GM20431 (cell line): ENCODE measurements around the gene CCDC134.
"Not testable (repeated sequence)": the region's sequence is repeated elsewhere in the genome, so short reads cannot be mapped to it uniquely, and the experiment has no call there.

Source experiments
- in situ Hi-C: fragments of 300-500 bp; cut with MseI, MboI; formaldehyde crosslinking; loops from one replicate; pipeline ENCODE4 v1.15.0; 2020; ENCODE audit warnings: low sequenced_read_pairs; ENCODE audit not compliant: unreplicated experiment

The CCDC134 gene

GRCh38 chr22:41821471-41822316 lies 21.2 kb downstream of the CCDC134 start:
- in situ Hi-C loops = no loop called here

GRCh38 chr22:41822317-41823057 lies 22.0 kb downstream of the CCDC134 start:
- in situ Hi-C loops = no loop called here

- in situ Hi-C loops = no loop called here
Observed at GRCh38 chr22:41823797-41824196, 23.3 kb downstream of the CCDC134 start.

GRCh38 chr22:41825376-41825775 lies 24.9 kb downstream of the CCDC134 start:
- in situ Hi-C loops = no loop called here

- in situ Hi-C loops = no loop called here
Observed at GRCh38 chr22:41826021-41826420, 25.5 kb downstream of the CCDC134 start.

GRCh38 chr22:41826430-41827383 lies 26.2 kb downstream of the CCDC134 start:
- in situ Hi-C loops = no loop called here

GRCh38 chr22:41827671-41828070 lies 27.2 kb downstream of the CCDC134 start:
- in situ Hi-C loops = no loop called here

GRCh38 chr22:41828516-41828915 lies 28.0 kb downstream of the CCDC134 start:
- in situ Hi-C loops = no loop called here

GRCh38 chr22:41830174-41830573 lies 29.7 kb downstream of the CCDC134 start:
- in situ Hi-C loops = no loop called here

GRCh38 chr22:41831383-41831782 lies 30.9 kb downstream of the CCDC134 start:
- in situ Hi-C loops = no loop called here

- in situ Hi-C loops = no loop called here
Observed at GRCh38 chr22:41831828-41832552, 31.5 kb downstream of the CCDC134 start.

- in situ Hi-C loops = no loop called here
Observed at GRCh38 chr22:41832553-41833368, 32.3 kb downstream of the CCDC134 start, which contains the start of gene SREBF2. Gene SREBF2, plus strand, starts transcription at chr22:41833105. Its CDS starts 166 bp downstream, at chr22:41833271.

- in situ Hi-C loops = no loop called here
Observed at GRCh38 chr22:41833369-41834004, 33.0 kb downstream of the CCDC134 start.

- in situ Hi-C loops = no loop called here
Observed at GRCh38 chr22:41834005-41834944, 33.8 kb downstream of the CCDC134 start.

GRCh38 chr22:41835462-41835861 lies 35.0 kb downstream of the CCDC134 start:
- in situ Hi-C loops = not testable (repeated sequence)

- in situ Hi-C loops = no loop called here
Observed at GRCh38 chr22:41836551-41836950, 36.1 kb downstream of the CCDC134 start.
